ENCODE measurements around the gene INHA. TPM values are rescaled to one million over a fixed set of nuclear protein-coding genes. Genes with fewer than 3 reads are reported as not detected.
A peak's percentile ranks its signal among the peaks of the same experiment; 100 is the strongest.

INHA gene
- total and polyA plus RNA-seq, 4 donors = 0.47 to 0.98 (median 0.58) TPM; not detected in 1

DNA sequence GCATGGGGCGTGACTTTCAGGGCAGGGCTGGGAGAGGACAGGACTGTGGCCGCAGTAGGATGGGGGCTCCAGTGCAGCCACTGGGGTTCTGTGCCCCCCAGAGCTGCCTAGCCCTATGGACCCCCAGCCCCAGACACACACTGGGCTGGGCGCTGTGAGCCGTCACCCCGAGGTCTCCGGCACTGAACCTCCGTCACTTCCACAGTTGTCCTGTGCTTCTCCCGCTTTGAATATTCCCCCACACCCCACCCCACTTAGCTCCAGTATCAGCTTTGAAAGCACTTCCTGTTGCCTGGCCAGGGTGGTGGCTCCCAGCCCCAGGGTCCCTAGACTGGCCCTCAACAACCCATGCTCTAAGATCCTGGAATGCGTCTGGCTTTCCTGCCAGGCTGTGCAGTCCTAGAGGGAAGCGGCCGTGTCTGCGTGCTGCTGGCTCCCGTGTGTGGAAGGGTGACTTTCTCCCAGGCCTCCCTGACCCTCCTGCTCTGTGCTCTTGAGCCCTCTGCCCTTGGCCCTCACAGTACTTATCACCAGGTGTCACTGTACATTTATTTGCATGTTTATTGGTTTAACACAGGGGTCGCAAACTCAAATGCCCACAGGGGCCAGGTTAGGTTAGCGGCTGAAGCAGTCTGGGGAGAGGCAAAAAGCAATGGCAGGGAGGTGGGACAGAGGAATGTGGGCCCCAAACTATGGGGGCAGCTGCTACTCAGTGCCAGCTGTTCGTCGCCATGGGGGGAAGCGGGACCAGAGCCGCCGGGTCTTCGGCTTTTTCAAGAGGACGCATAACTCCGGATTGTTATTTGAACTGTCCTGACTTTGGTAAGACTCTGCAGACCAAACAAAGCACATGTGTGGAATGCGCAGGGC is 10.7 kb upstream of the INHA start:
- DNase-seq (peak; percentile 39 to 76 (median 70)), ATAC-seq (ENCODE audit: insufficient read depth, low FRiP score) (no peak)
- H3K36me3 ChIP-seq (ENCODE audit: control insufficient read depth in 4 of 4, insufficient read depth in 4 of 4, low read length in 4 of 4) = peaks cover 0 to 32% (median 14%) of the 10 kb centered on the region in 4 donors
- 67 to 83% methylated on average over 20 to 24 of the region's 24 CpGs for WGBS, 2 donors
- H3K9me3 ChIP-seq (ENCODE audit: control insufficient read depth in 4 of 4, insufficient read depth in 3 of 4, low read length in 3 of 4) = no peaks in the 10 kb centered on the region
- TF ChIP-seq CTCF (IDR thresholded peaks at IDR 0.05; ENCODE audit: control extremely low read depth, extremely low read depth) = no peak
- H3K27me3 ChIP-seq (ENCODE audit: control insufficient read depth in 3 of 3, insufficient read depth in 3 of 3, low read length in 2 of 3) = no peaks in the 10 kb centered on the region
- peaks cover 0 to 17% (median 3%) of the 10 kb centered on the region in 5 donors for H3K4me1 ChIP-seq (ENCODE audit: control insufficient read depth in 5 of 5, insufficient read depth in 5 of 5, low read length in 5 of 5)
- no peak overlapping the region for H3K27ac ChIP-seq (ENCODE audit: low read depth in 1 of 2, low read length in 1 of 2)
- no peak overlapping the region for H3K4me3 ChIP-seq
- H3K9ac ChIP-seq (ENCODE audit: insufficient read depth in 1 of 2, low read length in 2 of 2) = no peak overlapping the region

- Histone ChIP-seq H3K27me3 (ENCODE audit: control insufficient read depth in 3 of 3, insufficient read depth in 3 of 3, low read length in 2 of 3) (no peaks in the 10 kb centered on the region), H3K4me3 (no peak overlapping the region), H3K36me3 (ENCODE audit: control insufficient read depth in 4 of 4, insufficient read depth in 4 of 4, low read length in 4 of 4) (peaks cover 0 to 40% (median 21%) of the 10 kb centered on the region in 4 donors), H3K27ac (ENCODE audit: low read depth in 1 of 2, low read length in 1 of 2) (no peak overlapping the region), H3K9ac (ENCODE audit: insufficient read depth in 1 of 2, low read length in 2 of 2) (peak overlapping the region in 1 of 2 donors; percentile 25), H3K4me1 (ENCODE audit: control insufficient read depth in 5 of 5, insufficient read depth in 5 of 5, low read length in 5 of 5) (peaks cover 0 to 17% (median 3%) of the 10 kb centered on the region in 5 donors), H3K9me3 (ENCODE audit: control insufficient read depth in 4 of 4, insufficient read depth in 3 of 4, low read length in 3 of 4) (no peaks in the 10 kb centered on the region)
- DNase-seq (no peak), ATAC-seq (ENCODE audit: insufficient read depth, low FRiP score) (no peak)
- WGBS, 2 donors = 81 to 88% methylated on average over 35 of the region's 35 CpGs
- no peak for TF ChIP-seq CTCF (IDR thresholded peaks at IDR 0.05; ENCODE audit: control extremely low read depth, extremely low read depth)
Observed at GRCh38 chr2:219562049-219563020, 9.8 kb upstream of the INHA start.

- Histone ChIP-seq H3K27me3 (ENCODE audit: control insufficient read depth in 3 of 3, insufficient read depth in 3 of 3, low read length in 2 of 3) (no peaks in the 10 kb centered on the region), H3K4me1 (ENCODE audit: control insufficient read depth in 5 of 5, insufficient read depth in 5 of 5, low read length in 5 of 5) (peaks cover 0 to 17% (median 3%) of the 10 kb centered on the region in 5 donors), H3K36me3 (ENCODE audit: control insufficient read depth in 4 of 4, insufficient read depth in 4 of 4, low read length in 4 of 4) (peaks cover 0 to 43% (median 25%) of the 10 kb centered on the region in 4 donors), H3K9me3 (ENCODE audit: control insufficient read depth in 4 of 4, insufficient read depth in 3 of 4, low read length in 3 of 4) (no peaks in the 10 kb centered on the region), H3K4me3 (no peak overlapping the region), H3K9ac (ENCODE audit: insufficient read depth in 1 of 2, low read length in 2 of 2) (no peak overlapping the region), H3K27ac (ENCODE audit: low read depth in 1 of 2, low read length in 1 of 2) (no peak overlapping the region)
- ATAC-seq (ENCODE audit: insufficient read depth, low FRiP score) (no peak), DNase-seq (no peak)
- WGBS, 2 donors = 93 to 94% methylated on average over 20 of the region's 20 CpGs
- TF ChIP-seq CTCF (IDR thresholded peaks at IDR 0.05; ENCODE audit: control extremely low read depth, extremely low read depth) = no peak
Observed at GRCh38 chr2:219563271-219563928, 8.7 kb upstream of the INHA start.
